ENCODE measurements around the gene DENND2A. TPM values are rescaled to one million over a fixed set of nuclear protein-coding genes. Genes with fewer than 3 reads are reported as not detected.

The DENND2A gene
- total and polyA plus RNA-seq, 2 of the 4 experiments (the other 2 are of a cell fraction): 7.5 to 10.3 TPM

GRCh38 chr7:140585333-140585732 lies 55.3 kb downstream of the DENND2A start:
- peaks cover 41% of the 10 kb centered on the region for H3K36me3 ChIP-seq (ENCODE audit: control insufficient read depth, insufficient read depth, low read length)
- H3K4me1 ChIP-seq (ENCODE audit: control insufficient read depth, insufficient read depth, low read length): no peaks in the 10 kb centered on the region
- H4K20me1 ChIP-seq (ENCODE audit: insufficient read depth, low read length): no peaks in the 10 kb centered on the region
- no peak overlapping the region for H3K9ac ChIP-seq (ENCODE audit: low read depth, low read length)
- 100% methylated on average over 3 of the region's 7 CpGs; no CpG with 5 or more reads in 1 of the 2 experiments for WGBS, 2 experiments (ENCODE audit: extremely low coverage in 2 of 2, insufficient read length in 1 of 2)
- H4K8ac ChIP-seq (ENCODE audit: low read depth in 2 of 2, low read length in 2 of 2): no peak overlapping the region
- no peak overlapping the region for H4K91ac ChIP-seq (ENCODE audit: insufficient read depth, low read depth, low read length)
- no peak overlapping the region for H3K14ac ChIP-seq (replicated peaks; ENCODE audit: low read depth, low read length)
- BruUV-seq (replicated peaks): no TSS peak
- dilution Hi-C loops (cut with HindIII; ENCODE audit: low sequenced_read_pairs, unreplicated experiment): no loop called here
- H3K56ac ChIP-seq (ENCODE audit: extremely low read depth, insufficient read depth, low read length): no peak overlapping the region
- no peaks in the 10 kb centered on the region for H3K9me3 ChIP-seq (ENCODE audit: control insufficient read depth, insufficient read depth, low read length)
- H3K4ac ChIP-seq (ENCODE audit: low read depth, low read length): no peak overlapping the region
- H3K23ac ChIP-seq (ENCODE audit: low read depth, low read length): no peak overlapping the region
- ATAC-seq (ENCODE audit: low read depth) (no peak), DNase-seq (no peak)
- no peak overlapping the region for H2BK5ac ChIP-seq (ENCODE audit: low read depth, low read length, poor library complexity, severe bottlenecking)
- H2AFZ ChIP-seq (replicated peaks; ENCODE audit: low read length, poor library complexity): no peak overlapping the region
- no peak overlapping the region for H2BK20ac ChIP-seq (ENCODE audit: low read depth, low read length)
- CTCF ChIA-PET: no interaction called here
- no peak overlapping the region for H2BK15ac ChIP-seq (ENCODE audit: low read depth, low read length)
- no peak overlapping the region for H3K4me3 ChIP-seq (ENCODE audit: insufficient read depth, low read depth, low read length)
- in situ Hi-C loops (cut with MboI; ENCODE audit: low sequenced_read_pairs): no loop called here
- no peak overlapping the region for H4K5ac ChIP-seq (ENCODE audit: low read depth, low read length)
- H3K79me1 ChIP-seq (ENCODE audit: low read depth in 1 of 2, low read length in 2 of 2): peaks cover 0 to 15% of the 10 kb centered on the region in 2 experiments; a peak in 2 of 4 replicates
- TF ChIP-seq ELK1 (IDR thresholded peaks at IDR 0.05; ENCODE audit: borderline replicate concordance, low read depth, low read length) (no peak), BHLHE40 (IDR thresholded peaks at IDR 0.05; ENCODE audit: low read depth, low read length) (no peak), USF2 (IDR thresholded peaks at IDR 0.05; ENCODE audit: low read depth, low read length) (no peak), MAZ (IDR thresholded peaks at IDR 0.05; ENCODE audit: borderline replicate concordance, low read depth, low read length) (no peak), MAFK (IDR thresholded peaks at IDR 0.05; ENCODE audit: low read depth, low read length) (no peak), NFE2L2 (IDR thresholded peaks at IDR 0.05; ENCODE audit: low read depth, low read length) (no peak), RFX5 (IDR thresholded peaks at IDR 0.05; ENCODE audit: low read depth, low read length) (no peak), CEBPB (IDR thresholded peaks at IDR 0.05; ENCODE audit: low read depth, low read length) (no peak), MXI1 (IDR thresholded peaks at IDR 0.05; ENCODE audit: borderline replicate concordance, low read depth, low read length) (no peak), POLR2A (IDR thresholded peaks at IDR 0.05; ENCODE audit: low read depth, low read length) (no peak), RCOR1 (IDR thresholded peaks at IDR 0.05; ENCODE audit: insufficient replicate concordance, low read length) (no peak), CHD1 (IDR thresholded peaks at IDR 0.05; ENCODE audit: low read depth, low read length) (no peak), FOS (IDR thresholded peaks at IDR 0.05; ENCODE audit: low read depth, low read length) (no peak), RAD21 (IDR thresholded peaks at IDR 0.05; ENCODE audit: low read length) (no peak), SMC3 (IDR thresholded peaks at IDR 0.05; ENCODE audit: low read depth, low read length) (no peak), CTCF (conservative IDR thresholded peaks at IDR 0.05; ENCODE audit: low read depth, low read length) (no peak)
- H2AK9ac ChIP-seq (replicated peaks; ENCODE audit: low read depth, low read length, poor library complexity): peak overlapping the region; percentile 42
- H2AK5ac ChIP-seq (ENCODE audit: low read depth, low read length): no peak overlapping the region
- no peak overlapping the region for H3K18ac ChIP-seq (ENCODE audit: low read depth, low read length)
- H3K4me2 ChIP-seq (ENCODE audit: low read depth, low read length): no peak overlapping the region
- intact Hi-C loops (cut with micrococcal nuclease): no loop called here
- no peak overlapping the region for H3K27ac ChIP-seq (ENCODE audit: insufficient read depth, low read length)
- H3K9me1 ChIP-seq (ENCODE audit: insufficient read depth, low read length): peaks cover 8% of the 10 kb centered on the region; the same call in 1 of the 2 replicates
- H3K27me3 ChIP-seq (ENCODE audit: control insufficient read depth, insufficient read depth, low read length): no peaks in the 10 kb centered on the region
- POLR2A ChIA-PET (ENCODE audit: unreplicated experiment): no interaction called here
- H2BK120ac ChIP-seq (ENCODE audit: low read depth, low read length): no peak overlapping the region

Measured in IMR-90 (cell line).